UCSD-AML1 (cell line): ENCODE data around the gene GUSB.
"Not testable (repeated sequence)": the region's sequence is repeated elsewhere in the genome, so short reads cannot be mapped to it uniquely, and the experiment has no call there.

ENCODE experiments used
- DNase-seq: peaks from one replicate; lab custom pipeline; 2025; ENCODE audit not compliant: unreplicated experiment; lab: John Stamatoyannopoulos, UW

The GUSB gene

GRCh38 chr7:65975814-65976445 is 6.1 kb downstream of the GUSB start:
- no peak for DNase-seq

GRCh38 chr7:65974876-65975275 is 7.1 kb downstream of the GUSB start:
- no peak for DNase-seq

GRCh38 chr7:65974191-65974801 is 7.7 kb downstream of the GUSB start:
- no peak for DNase-seq

GRCh38 chr7:65972976-65973375 is 9.0 kb downstream of the GUSB start:
- no peak for DNase-seq

- no peak for DNase-seq
These were observed 11.0 kb downstream of the GUSB start for GRCh38 chr7:65971021-65971420.

GRCh38 chr7:65968256-65969185 is 13.5 kb downstream of the GUSB start:
- no peak for DNase-seq

- DNase-seq: no peak
These were observed 14.5 kb downstream of the GUSB start for GRCh38 chr7:65967361-65968155.

GRCh38 chr7:65966146-65966545 is 15.9 kb downstream of the GUSB start:
- no peak for DNase-seq

- not testable (repeated sequence) for DNase-seq
These were observed 17.3 kb downstream of the GUSB start for GRCh38 chr7:65964671-65965070.

- DNase-seq: no peak
These were observed 20.0 kb downstream of the GUSB start for GRCh38 chr7:65962033-65962432.

- no peak for DNase-seq
These were observed 21.5 kb downstream of the GUSB start for GRCh38 chr7:65960351-65961074.

- no peak for DNase-seq
These were observed 26.3 kb downstream of the GUSB start for GRCh38 chr7:65955718-65956117.

GRCh38 chr7:65953890-65954450 is 28.0 kb downstream of the GUSB start:
- DNase-seq: no peak

- DNase-seq: no peak
These were observed 28.9 kb downstream of the GUSB start for GRCh38 chr7:65953001-65953720.

- DNase-seq: no peak
These were observed 30.0 kb downstream of the GUSB start for GRCh38 chr7:65951837-65952578.

GRCh38 chr7:65946904-65947303 is 35.1 kb downstream of the GUSB start:
- no peak for DNase-seq

GRCh38 chr7:65945787-65946186 is 36.2 kb downstream of the GUSB start:
- DNase-seq: not testable (repeated sequence)

GRCh38 chr7:65938336-65938895 is 43.6 kb downstream of the GUSB start:
- no peak for DNase-seq
